ENCODE results near the gene SCARB1.

Gene SCARB1

GRCh38 chr12:124754949-124755800 is 108.5 kb downstream of the SCARB1 start:
- peak; percentile 74 for DNase-seq

DNA sequence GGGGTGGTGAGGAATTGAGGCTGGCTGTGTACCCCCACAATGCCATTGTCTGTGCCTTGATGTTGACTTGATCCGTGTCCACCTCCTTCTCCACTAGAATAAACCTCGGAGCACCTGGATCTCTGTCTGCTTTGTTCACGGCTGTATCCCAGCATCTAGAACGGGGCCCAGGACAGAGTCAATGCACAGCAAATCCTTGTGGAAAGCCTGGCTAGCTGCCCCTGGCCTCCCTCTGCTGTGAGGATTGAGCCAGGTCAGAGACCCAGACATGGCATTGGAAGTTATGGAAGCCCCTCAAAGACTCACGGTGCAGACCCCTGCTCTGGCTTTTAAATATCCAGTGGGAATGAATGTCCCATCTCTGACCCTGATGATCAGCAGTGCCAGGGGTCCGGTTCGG is 109.2 kb downstream of the SCARB1 start:
- DNase-seq, result no peak

GRCh38 chr12:124753993-124754392 is 109.7 kb downstream of the SCARB1 start:
- DNase-seq, result no peak

- DNase-seq, result no peak
These were observed 110.5 kb downstream of the SCARB1 start for GRCh38 chr12:124753228-124753591.

- DNase-seq, result peak; percentile 32
These were observed 111.0 kb downstream of the SCARB1 start for GRCh38 chr12:124752437-124753227.

GRCh38 chr12:124751654-124752355 is 111.9 kb downstream of the SCARB1 start:
- DNase-seq, result no peak

DNA sequence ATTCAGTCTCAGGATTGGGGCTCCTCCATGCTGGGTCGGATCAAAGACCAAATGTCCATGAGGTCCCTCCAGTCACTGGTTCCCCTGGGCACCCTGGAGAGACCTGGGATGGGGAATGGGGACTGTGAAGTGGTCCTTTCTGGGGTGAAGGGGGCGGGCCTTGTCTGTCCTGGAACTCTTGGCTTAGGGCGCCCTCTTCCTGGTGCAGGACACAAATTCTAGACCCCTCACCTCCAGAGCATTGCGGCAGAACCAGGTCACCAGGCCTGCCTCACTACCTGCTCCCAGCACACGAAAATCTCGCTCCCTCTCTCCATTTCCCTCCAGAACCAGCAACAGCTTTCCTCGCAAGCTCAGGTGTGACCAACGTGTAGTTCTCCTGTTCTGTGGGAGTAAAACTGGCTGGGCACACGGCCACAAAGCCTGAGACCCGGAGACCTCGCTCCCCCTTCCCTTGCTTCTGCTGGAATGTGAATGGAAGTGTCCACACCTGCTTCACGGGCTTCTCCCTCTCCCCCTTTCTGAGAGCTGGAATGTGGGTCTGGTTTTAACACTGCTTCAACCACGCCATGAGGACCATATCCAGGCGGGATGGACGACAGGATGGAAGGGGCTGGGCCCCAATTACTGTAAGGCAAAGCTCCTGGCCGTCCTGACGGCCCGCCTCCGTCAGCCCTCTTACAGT is 112.7 kb downstream of the SCARB1 start:
- DNase-seq, result no peak

DNA sequence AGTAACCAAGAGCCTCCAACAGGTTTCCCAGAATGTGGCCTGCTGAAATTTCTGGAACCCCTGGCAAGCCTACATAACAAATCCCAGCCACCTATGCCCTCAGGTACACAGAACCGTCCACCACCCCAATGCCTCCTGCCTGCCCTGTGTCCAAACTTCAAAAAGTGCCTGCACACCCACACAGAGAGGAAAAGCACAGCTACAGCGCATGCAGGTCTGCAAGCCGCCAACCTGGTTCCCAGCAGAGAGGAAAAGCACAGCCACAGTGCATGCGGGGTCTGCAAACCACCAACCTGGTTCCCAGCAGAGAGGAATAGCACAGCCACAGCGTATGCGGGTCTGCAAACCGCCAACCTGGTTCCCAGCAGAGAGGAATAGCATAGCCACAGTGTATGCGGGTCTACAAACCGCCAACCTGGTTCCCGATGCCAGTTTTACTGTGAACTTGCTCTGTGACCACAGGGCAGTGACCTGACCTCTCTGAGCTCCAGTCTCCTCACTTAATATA is 113.5 kb downstream of the SCARB1 start:
- no peak for DNase-seq

DNA sequence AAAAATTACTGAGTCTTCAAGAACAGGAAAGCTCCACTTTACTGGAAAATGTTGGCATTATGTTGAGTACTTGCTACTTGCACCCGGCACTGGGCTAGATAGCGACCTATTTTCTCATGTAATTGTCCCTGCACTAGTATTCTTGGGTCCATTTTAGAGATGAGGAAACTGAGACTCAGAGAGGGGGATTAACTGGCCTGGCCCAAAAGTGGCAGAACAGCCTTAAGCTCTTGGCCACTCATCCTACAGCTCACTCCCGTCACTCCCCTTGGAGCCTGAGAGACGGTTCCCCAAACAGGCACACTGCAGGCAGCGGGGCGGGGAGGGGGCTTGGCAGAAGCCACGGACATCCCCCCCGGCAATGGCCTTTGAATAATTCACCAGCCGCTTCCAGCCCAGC is 113.9 kb downstream of the SCARB1 start:
- no peak for DNase-seq

DNA sequence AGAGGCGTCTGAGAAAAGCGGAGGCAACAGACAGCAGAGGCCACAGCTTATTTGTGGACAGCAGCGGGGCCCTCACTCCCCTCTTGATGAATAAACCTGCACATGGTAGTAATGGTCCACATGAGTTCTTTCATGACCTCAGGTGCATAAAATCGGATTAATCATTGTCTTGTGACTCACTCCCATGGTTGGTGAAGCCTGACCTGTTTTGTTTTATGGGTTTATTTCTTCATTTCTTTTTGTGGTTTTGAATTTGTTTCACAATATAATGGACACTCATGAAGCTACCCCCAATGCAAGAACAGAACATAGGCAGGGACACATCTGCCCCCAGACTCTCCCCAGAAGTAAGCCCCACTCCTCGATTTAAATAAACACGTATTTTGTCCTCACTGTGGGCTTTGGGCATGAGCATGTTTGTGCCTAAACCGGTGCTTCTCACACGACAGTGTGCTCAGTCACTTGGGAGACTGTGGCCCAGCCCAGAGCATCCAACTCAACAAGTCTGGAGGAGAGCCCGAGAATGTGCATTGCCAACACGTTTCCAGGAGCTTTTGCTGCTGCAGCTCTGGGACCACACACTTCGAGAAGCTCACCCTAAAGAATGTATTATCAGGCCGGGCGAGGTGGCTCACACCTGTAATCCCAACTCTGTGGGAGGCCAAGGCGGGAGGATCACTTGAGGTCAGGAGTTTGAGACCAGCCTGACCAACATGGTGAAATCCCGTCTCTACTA is 116.1 kb downstream of the SCARB1 start:
- no peak for DNase-seq

- DNase-seq, result no peak
These were observed 116.8 kb downstream of the SCARB1 start for GRCh38 chr12:124746649-124747425.

GRCh38 chr12:124745891-124746570 is 117.6 kb downstream of the SCARB1 start:
- peak; percentile 47 for DNase-seq

DNA sequence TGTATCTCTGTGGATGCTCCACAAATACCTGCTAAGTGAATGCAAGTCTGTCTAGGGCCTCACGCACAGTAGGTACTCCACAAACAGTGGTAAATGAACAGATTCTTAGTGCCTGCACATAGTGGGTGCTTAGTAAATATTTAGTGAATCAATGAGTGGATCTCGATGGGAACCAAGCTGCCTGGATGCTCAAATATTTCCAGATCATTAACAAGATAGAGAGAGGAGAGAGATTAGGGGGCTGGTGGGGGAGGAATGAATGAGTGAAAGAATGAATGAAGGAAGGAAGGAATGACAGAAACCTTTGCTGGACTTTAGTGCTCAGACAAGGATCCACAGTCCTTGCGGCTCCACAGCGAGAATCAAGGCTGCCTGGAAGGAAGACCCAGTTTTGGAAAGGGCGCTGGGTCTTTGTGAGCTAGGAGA is 118.2 kb downstream of the SCARB1 start:
- no peak for DNase-seq

DNA sequence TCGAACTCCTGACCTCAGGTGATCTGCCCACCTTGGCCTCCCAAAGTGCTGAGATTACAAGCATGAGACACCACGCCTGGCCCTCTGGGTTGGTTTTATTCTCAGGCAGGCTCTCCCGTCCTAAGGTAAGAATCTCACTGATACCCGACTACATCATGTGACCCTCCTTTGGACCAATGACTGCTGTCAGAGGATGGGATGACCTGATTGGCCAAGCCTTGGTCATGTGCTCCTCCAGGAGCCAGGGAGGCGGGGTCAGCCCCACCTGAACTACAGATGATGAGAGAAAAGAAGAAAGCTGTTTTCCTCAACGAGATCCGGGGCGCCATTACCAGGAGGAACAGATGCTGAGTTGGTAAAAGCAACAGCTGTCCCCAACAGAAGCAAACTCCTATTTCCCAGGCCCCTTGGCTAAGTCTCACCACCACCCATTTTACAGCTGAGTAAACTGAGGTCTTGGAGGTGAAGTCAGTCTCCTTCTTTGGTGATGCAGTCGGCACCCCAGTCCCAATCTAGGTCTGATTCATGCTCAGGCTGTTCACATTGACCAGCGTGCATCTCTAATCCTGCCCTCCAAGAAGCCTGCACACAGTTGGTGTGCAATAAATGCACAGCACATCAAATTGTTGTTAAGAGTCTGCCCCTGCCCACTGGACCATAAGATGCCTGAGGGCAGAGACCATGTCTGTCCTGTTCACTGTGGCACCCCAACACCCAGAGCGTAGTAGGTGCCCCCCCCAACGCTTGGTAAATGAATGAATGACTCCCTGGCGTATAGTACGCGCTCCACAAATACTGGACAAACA is 118.8 kb downstream of the SCARB1 start:
- no peak for DNase-seq

GRCh38 chr12:124744273-124744640 is 119.4 kb downstream of the SCARB1 start:
- no peak for DNase-seq

DNA sequence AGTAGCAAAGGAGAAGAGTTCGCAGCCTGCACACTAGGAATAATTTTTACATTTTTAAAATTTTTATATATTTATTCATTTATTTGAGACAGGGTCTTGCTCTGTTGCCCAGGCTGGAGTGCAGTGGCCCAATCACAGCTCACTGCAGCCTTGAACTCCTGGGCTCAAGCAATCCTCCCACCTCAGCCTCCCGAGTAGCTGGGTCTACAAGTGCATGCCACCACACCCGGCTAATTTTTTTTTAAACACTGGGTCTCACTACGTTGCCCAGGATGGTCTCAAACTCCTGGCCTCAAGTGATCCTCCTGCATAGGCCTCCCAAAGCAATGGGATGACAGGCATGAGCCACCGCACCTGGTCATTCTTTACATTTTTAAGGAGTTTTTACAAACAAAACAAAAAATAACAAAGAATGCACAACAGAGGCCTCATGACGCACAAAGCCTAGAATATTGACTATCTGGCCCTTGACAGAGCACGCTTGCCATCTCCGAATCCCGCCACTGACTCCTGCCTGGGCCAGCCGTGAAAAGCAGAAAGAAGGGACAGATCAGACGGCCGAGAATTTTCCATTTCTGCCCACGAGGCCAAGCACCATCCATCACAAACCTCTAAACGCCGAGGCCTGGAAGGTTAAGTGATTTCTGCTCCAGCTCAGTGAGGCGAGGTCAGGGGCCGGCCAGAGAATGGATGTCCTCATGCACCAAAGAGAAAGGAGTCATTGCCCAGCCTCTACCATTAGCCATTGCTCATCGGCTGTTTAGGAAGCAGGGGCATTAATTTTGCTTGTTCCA is 120.0 kb downstream of the SCARB1 start:
- DNase-seq, result no peak

- DNase-seq, result no peak
These were observed 121.0 kb downstream of the SCARB1 start for GRCh38 chr12:124742678-124743077.

GRCh38 chr12:124742111-124742510 is 121.6 kb downstream of the SCARB1 start:
- DNase-seq, result no peak

GRCh38 chr12:124741211-124741610 is 122.5 kb downstream of the SCARB1 start:
- no peak for DNase-seq

All from DMS79 (cell line).